K562 (cell line): ENCODE results near the gene LINGO3. TPM values are rescaled to one million over a fixed set of nuclear protein-coding genes. Genes with fewer than 3 reads are reported as not detected.

ENCODE experiments used
- AFF4 ChIP-seq: sonication (generic); formaldehyde crosslinking; IDR thresholded peaks from 2 replicates; pipeline ENCODE4 v1.8.0; 2023; ENCODE audit warnings: mild to moderate bottlenecking, missing genetic modification reagents
- ATF1 ChIP-seq, 2 experiments: fragments of 450-650 bp in 1 of 2; IDR thresholded peaks; 2 replicates each; pipeline ENCODE4 v1.6.1; 2016; ENCODE audit warnings: missing compliant biosample characterization in 1 of 2, missing genetic modification characterization in 1 of 2
- ELK1 ChIP-seq: sonication (generic); formaldehyde crosslinking; IDR thresholded peaks from 2 replicates; pipeline ENCODE4 v1.8.1; 2022; ENCODE audit warnings: missing genetic modification reagents
- MCM2 ChIP-seq: fragments of 450-650 bp; IDR thresholded peaks from 2 replicates; pipeline ENCODE4 v1.6.1; 2017; ENCODE audit warnings: low read depth, mild to moderate bottlenecking
- MEIS2 ChIP-seq: fragments of 450-650 bp; IDR thresholded peaks from 2 replicates; pipeline ENCODE4 v1.6.1; 2014; ENCODE audit warnings: mild to moderate bottlenecking; ENCODE audit not compliant: partially characterized antibody
- RBM15 ChIP-seq: fragments of 200-400 bp; formaldehyde crosslinking; IDR thresholded peaks from 2 replicates; pipeline ENCODE4 v1.6.1; 2018; ENCODE audit warnings: mild to moderate bottlenecking, low read length, moderate library complexity; ENCODE audit not compliant: insufficient read depth
- SMC3 ChIP-seq: conservative IDR thresholded peaks from 2 replicates; pipeline ENCODE4 v1.6.1; 2011; ENCODE audit warnings: low read depth, low read length, improper control_type of control experiment; ENCODE audit not compliant: insufficient read depth
- STAT6 ChIP-seq: sonication (generic); formaldehyde crosslinking; IDR thresholded peaks from 2 replicates; pipeline ENCODE4 v1.8.1; 2023; ENCODE audit warnings: mild to moderate bottlenecking, missing genetic modification reagents
- TSHZ1 ChIP-seq: fragments of 250-450 bp; sonication (Bioruptor Pico); IDR thresholded peaks from 2 replicates; pipeline ENCODE4 v1.4.0; 2020; ENCODE audit warnings: mild to moderate bottlenecking, moderate library complexity
- USF2 ChIP-seq: sonication (generic); formaldehyde crosslinking; IDR thresholded peaks from 2 replicates; pipeline ENCODE4 v1.5.0; 2020; ENCODE audit warnings: missing genetic modification reagents
- ZNF217 ChIP-seq: sonication (generic); formaldehyde crosslinking; IDR thresholded peaks from 2 replicates; pipeline ENCODE4 v1.8.0; 2022; ENCODE audit warnings: mild to moderate bottlenecking, missing genetic modification reagents
- ZNF655 ChIP-seq: fragments of 250-450 bp; sonication (Bioruptor Pico); IDR thresholded peaks from 2 replicates; pipeline ENCODE4 v1.5.0; 2021
- polyA plus RNA-seq, 8 experiments: library from polyadenylated mRNA; depleted of rRNA in 4 of 8; stranded (reverse) in 5 of 8; unstranded in 3 of 8; fragments of >200 nt; fragmentation: Nextera tagmentation in 2 of 8; fragmentation: Illumina TruSeq in 1 of 8; extraction: Ambion mirVana in 2 of 8; extraction: Trizol in 1 of 8; gene quantifications; 2 replicates each; pipeline versions ENCODE4 v1.2.1 to v1.2.3, GENCODE V29; 2011 to 2014; ENCODE audit warnings: inconsistent platforms in 1 of 8, missing spikeins in 1 of 8
- total RNA-seq, 7 experiments: library from RNA; depleted of rRNA in 6 of 7; stranded (reverse); fragments of >200 nt in 6 of 7; fragmentation: Illumina TruSeq in 2 of 7; extraction: Trizol in 2 of 7; gene quantifications; 2 replicates each; pipeline versions ENCODE4 v1.2.1 to v1.2.3, GENCODE V29; 2011 to 2021; ENCODE audit warnings: low replicate concordance in 1 of 7

The LINGO3 gene
- total and polyA plus RNA-seq, 9 of the 15 experiments (the other 6 are each of a cell fraction or from before 2014, with no cell fraction given): 0.03 to 0.05 (median 0.03) TPM; not detected in 6

GRCh38 chr19:2273356-2274184 is 34.4 kb downstream of the LINGO3 start (continued):
- TF ChIP-seq TSHZ1 (CRISPR knock-in tag) (no peak), MEIS2 (peak; percentile 9), ZNF217 (no peak), USF2 (CRISPR knock-in tag) (no peak), STAT6 (CRISPR knock-in tag) (no peak), ELK1 (CRISPR knock-in tag) (no peak), RBM15 (no peak), SMC3 (peak; percentile 80), ZNF655 (CRISPR knock-in tag) (no peak), ATF1 (CRISPR knock-in tag; IDR thresholded peaks at IDR 0.05) (no peak), ATF1 (tag; IDR thresholded peaks at IDR 0.05) (peak; percentile 64), AFF4 (CRISPR knock-in tag) (peak; percentile 31), MCM2 (no peak)
